B cell (primary cell): ENCODE data around the gene CD109.

Experiments
- EZH2 ChIP-seq: IDR thresholded peaks from 2 replicates; pipeline ENCODE4 v1.6.1; 2012; ENCODE audit warnings: borderline replicate concordance, low read depth, mild to moderate bottlenecking, moderate library complexity, low read length; ENCODE audit not compliant: insufficient read depth, poor library complexity, severe bottlenecking
- TF ChIP-seq, protein P1 (sequence below): fragments of 200-600 bp; IDR thresholded peaks from one replicate; pipeline ENCODE4 v1.8.0; 2022; ENCODE audit warnings: antibody characterized with exemption, mild to moderate bottlenecking

DNA sequence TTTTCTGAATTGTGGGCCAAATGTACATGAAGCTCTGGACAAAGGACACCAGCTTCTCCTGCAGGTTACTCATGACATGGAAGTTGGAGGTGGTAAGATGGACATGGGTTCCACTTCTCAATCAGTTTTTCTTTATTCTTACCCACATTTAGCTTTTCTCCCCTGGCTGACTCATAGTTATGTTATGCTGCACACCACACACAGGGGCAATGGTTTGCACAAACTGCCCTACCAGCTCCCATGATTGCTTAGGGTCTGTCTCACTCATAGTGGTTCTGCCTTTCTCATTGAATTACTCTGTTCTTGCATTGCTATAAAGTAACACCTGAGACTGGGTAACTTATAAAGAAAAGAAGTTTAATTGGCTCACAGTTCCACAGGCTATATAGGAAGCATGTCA is 4.5 kb upstream of the CD109 start:
- TF ChIP-seq, protein P1, sequence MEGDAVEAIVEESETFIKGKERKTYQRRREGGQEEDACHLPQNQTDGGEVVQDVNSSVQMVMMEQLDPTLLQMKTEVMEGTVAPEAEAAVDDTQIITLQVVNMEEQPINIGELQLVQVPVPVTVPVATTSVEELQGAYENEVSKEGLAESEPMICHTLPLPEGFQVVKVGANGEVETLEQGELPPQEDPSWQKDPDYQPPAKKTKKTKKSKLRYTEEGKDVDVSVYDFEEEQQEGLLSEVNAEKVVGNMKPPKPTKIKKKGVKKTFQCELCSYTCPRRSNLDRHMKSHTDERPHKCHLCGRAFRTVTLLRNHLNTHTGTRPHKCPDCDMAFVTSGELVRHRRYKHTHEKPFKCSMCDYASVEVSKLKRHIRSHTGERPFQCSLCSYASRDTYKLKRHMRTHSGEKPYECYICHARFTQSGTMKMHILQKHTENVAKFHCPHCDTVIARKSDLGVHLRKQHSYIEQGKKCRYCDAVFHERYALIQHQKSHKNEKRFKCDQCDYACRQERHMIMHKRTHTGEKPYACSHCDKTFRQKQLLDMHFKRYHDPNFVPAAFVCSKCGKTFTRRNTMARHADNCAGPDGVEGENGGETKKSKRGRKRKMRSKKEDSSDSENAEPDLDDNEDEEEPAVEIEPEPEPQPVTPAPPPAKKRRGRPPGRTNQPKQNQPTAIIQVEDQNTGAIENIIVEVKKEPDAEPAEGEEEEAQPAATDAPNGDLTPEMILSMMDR, result no peak
- TF ChIP-seq EZH2, result no peak
